ENCODE data around the gene ERC2. TPM values are rescaled to one million over a fixed set of nuclear protein-coding genes. Genes with fewer than 3 reads are reported as not detected.

Gene ERC2
- total and polyA plus RNA-seq, 2 of the 8 experiments (the other 6 are each of a cell fraction or from before 2014, with no cell fraction given): 16.4 to 22.8 TPM

- WGBS, 2 experiments (ENCODE audit: extremely low coverage in 1 of 2, insufficient coverage in 1 of 2, insufficient read length in 1 of 2, insufficient replicate concordance in 2 of 2, low coverage in 1 of 2, low lambda C conversion rate in 2 of 2, missing lambda C conversion rate in 1 of 2): 90% methylated on average over 6 of the region's 6 CpGs; no CpG with 5 or more reads in 1 of the 2 experiments
- FAIRE-seq: no peak
- POLR2A ChIA-PET (ENCODE audit: partially characterized antibody): no interaction called here
- no peak overlapping the region for H3K23ac ChIP-seq (ENCODE audit: insufficient read length)
- CTCF ChIA-PET (ENCODE audit: partially characterized antibody): interaction anchor here (1.0 to 1.5 kb wide), 3 partner anchors 9 to 138 kb away, joined by 3 to 5 read pairs (median 4); no protein-coding TSS in a partner anchor
- no peak for TF ChIP-seq KDM1A (IDR thresholded peaks at IDR 0.05; ENCODE audit: borderline replicate concordance, low read length)
- no peaks in the 10 kb centered on the region for H3K4me1 ChIP-seq (replicated peaks in 1 of 4; ENCODE audit: control insufficient read depth in 3 of 4, insufficient read depth in 4 of 4, low read length in 3 of 4)
- no peaks in the 10 kb centered on the region; a peak in 1 of 7 replicates for H3K27me3 ChIP-seq (replicated peaks in 1 of 4; ENCODE audit: control insufficient read depth in 3 of 4, extremely low read depth in 1 of 4, insufficient read depth in 3 of 4, low read length in 3 of 4)
- H3K36me3 ChIP-seq (ENCODE audit: control insufficient read depth in 2 of 4, insufficient read depth in 4 of 4, low read length in 3 of 4): no peaks in the 10 kb centered on the region
- no peaks in the 10 kb centered on the region for H3K23me2 ChIP-seq (ENCODE audit: low read depth, low read length)
- H2BK120ac ChIP-seq (replicated peaks; ENCODE audit: low read depth, low read length): no peak overlapping the region
- H3K4me2 ChIP-seq (ENCODE audit: insufficient read depth in 1 of 2, low read depth in 2 of 2, low read length in 2 of 2): no peak overlapping the region
- no peak overlapping the region for H3K4ac ChIP-seq (replicated peaks; ENCODE audit: insufficient read length, low read depth, low read length)
- H2AFZ ChIP-seq (ENCODE audit: low read length): no peak overlapping the region
- no peak overlapping the region for H3K9ac ChIP-seq (replicated peaks in 1 of 4; ENCODE audit: extremely low read depth in 1 of 4, low read depth in 3 of 4, low read length in 3 of 4)
- H4K91ac ChIP-seq (replicated peaks; ENCODE audit: insufficient read length, low read length): no peak overlapping the region
- no peaks in the 10 kb centered on the region for H3K79me2 ChIP-seq (ENCODE audit: control insufficient read depth in 1 of 2, insufficient read depth in 2 of 2, low read length in 2 of 2)
- no peak overlapping the region for H3K27ac ChIP-seq (ENCODE audit: low read depth, low read length)
- H3K56ac ChIP-seq (replicated peaks; ENCODE audit: insufficient read length, low read depth, low read length): no peak overlapping the region
- H3K79me1 ChIP-seq (ENCODE audit: low read depth, low read length): no peaks in the 10 kb centered on the region; the same call in none of the 2 replicates
- H2BK12ac ChIP-seq (ENCODE audit: low read depth, low read length): no peak overlapping the region
- no peak overlapping the region for H2BK5ac ChIP-seq (ENCODE audit: low read depth, low read length)
- H3K18ac ChIP-seq (ENCODE audit: extremely low read depth, low read length): no peak overlapping the region
- H3K4me3 ChIP-seq (ENCODE audit: extremely low read depth in 1 of 4, insufficient read depth in 2 of 4, low read depth in 3 of 4, low read length in 4 of 4): no peak overlapping the region
- no peak overlapping the region for H2BK20ac ChIP-seq (ENCODE audit: low read length)
- H4K8ac ChIP-seq (ENCODE audit: extremely low read depth, insufficient read depth, low read length): no peak overlapping the region
- H4K5ac ChIP-seq (ENCODE audit: insufficient read length, low read depth, low read length): no peak overlapping the region
- H3K9me3 ChIP-seq (ENCODE audit: insufficient read depth in 2 of 2, low read depth in 1 of 2, low read length in 1 of 2): no peaks in the 10 kb centered on the region
- H2BK15ac ChIP-seq (ENCODE audit: low read length): no peak overlapping the region
- H4K20me1 ChIP-seq (replicated peaks in 1 of 2; ENCODE audit: control insufficient read depth in 1 of 2, insufficient read depth in 2 of 2, low read length in 2 of 2): no peaks in the 10 kb centered on the region
- H3K14ac ChIP-seq (ENCODE audit: insufficient read length): no peak overlapping the region
- DNase-seq (ENCODE audit: low read depth in 1 of 2, low spot score in 2 of 2): no peak
- H2AK5ac ChIP-seq (ENCODE audit: low read depth, low read length): no peak overlapping the region
Observed at GRCh38 chr3:55904716-55905115, 563.6 kb downstream of the ERC2 start.

Data from H1 (cell line).